Esophagus muscularis mucosa (tissue), 4 donors: Measurements from ENCODE around the gene SGK1. TPM values are rescaled to one million over a fixed set of nuclear protein-coding genes. Genes with fewer than 3 reads are reported as not detected.

ENCODE experiments used
- DNase-seq: peaks from one replicate; pipeline ENCODE4 v3.0.0-alpha.2; 2017; ENCODE audit errors: extremely low spot score
- H3K27ac ChIP-seq, 4 donors: fragments of 200-600 bp; sonication (generic); replicated peaks in 1 of 4; 1 replicate in 3 of 4; 2 replicates in 1 of 4; pipeline ENCODE4 v1.5.1; 2016 to 2019; ENCODE audit warnings: mild to moderate bottlenecking in 1 of 4
- H3K27me3 ChIP-seq, 4 donors: fragments of 200-600 bp; sonication (generic); one replicate each; pipeline versions ENCODE4 v1.5.1 to v1.6.0; 2016 to 2019
- H3K36me3 ChIP-seq, 4 donors: fragments of 200-600 bp; sonication (generic); one replicate each; pipeline ENCODE4 v1.5.1; 2016 to 2019
- H3K4me1 ChIP-seq, 4 donors: fragments of 200-600 bp; sonication (generic); one replicate each; pipeline ENCODE4 v1.5.1; 2016 to 2019
- H3K4me3 ChIP-seq, 4 donors: fragments of 200-600 bp; sonication (generic); 1 replicate in 2 of 4; 2 replicates in 2 of 4; pipeline ENCODE4 v1.5.1; 2016 to 2019; ENCODE audit warnings: mild to moderate bottlenecking in 4 of 4, moderate library complexity in 1 of 4
- H3K9me3 ChIP-seq, 4 donors: fragments of 200-600 bp; sonication (generic); 1 replicate in 3 of 4; 2 replicates in 1 of 4; pipeline ENCODE4 v1.5.1; 2016 to 2019
- CTCF ChIP-seq, 3 experiments: fragments of 200-600 bp in 2 of 3; fragments of 450-650 bp in 1 of 3; sonication (generic) in 2 of 3; IDR thresholded peaks; one replicate each; pipeline ENCODE4 v1.5.1; 2017 to 2019; ENCODE audit warnings: antibody characterized with exemption in 3 of 3, mild to moderate bottlenecking in 2 of 3, moderate library complexity in 1 of 3
- EP300 ChIP-seq: sonication (generic); formaldehyde crosslinking; IDR thresholded peaks from one replicate; pipeline ENCODE4 v1.6.1; 2017; ENCODE audit warnings: antibody characterized with exemption
- POLR2A ChIP-seq: fragments of 450-650 bp; IDR thresholded peaks from one replicate; pipeline ENCODE4 v1.6.1; 2017; ENCODE audit warnings: antibody characterized with exemption, moderate library complexity, mild to moderate bottlenecking, low read depth
- POLR2AphosphoS5 ChIP-seq, 2 donors: sonication (generic); formaldehyde crosslinking; IDR thresholded peaks; one replicate each; pipeline ENCODE4 v1.6.1; 2017; ENCODE audit warnings: antibody characterized with exemption in 2 of 2
- WGBS: methylation state at CpG from one replicate; pipeline ENCODE4 v1.1.5; 2018; 5-methylcytosine and 5-hydroxymethylcytosine counted together
- intact Hi-C: fragments of 100-400 bp; cut with DNase I; formaldehyde crosslinking; loops from one replicate; pipeline ENCODE4 v1.15.1; 2023
- total RNA-seq, 4 donors: library from RNA; depleted of rRNA; stranded (reverse); fragments of >200 nt; gene quantifications; one replicate each; pipeline versions ENCODE4 v1.1.0 to v1.2.1, GENCODE V29; 2016

SGK1 gene
- total RNA-seq, 4 donors from 2014 or later, result 30.7 to 52.8 (median 43.9) TPM

GRCh38 chr6:134341999-134342567 is 24.2 kb upstream of the SGK1 start:
- Histone ChIP-seq H3K9me3 (no peaks in the 10 kb centered on the region), H3K36me3 (no peaks in the 10 kb centered on the region), H3K27me3 (no peaks in the 10 kb centered on the region), H3K4me3 (no peak overlapping the region), H3K4me1 (peaks cover 0 to 10% (median 6%) of the 10 kb centered on the region in 4 donors), H3K27ac (peak overlapping the region in 1 of 4 donors; percentile 20)
- TF ChIP-seq POLR2AphosphoS5 (IDR thresholded peaks at IDR 0.05), result peak in 1 of 2 donors; percentile 10
- TF ChIP-seq EP300, result no peak
- intact Hi-C loops, result no loop called here
- peak; percentile 68 for DNase-seq
- 88% methylated on average over 7 of the region's 10 CpGs for WGBS

GRCh38 chr6:134340179-134340975 is 22.5 kb upstream of the SGK1 start:
- DNase-seq, result no peak
- TF ChIP-seq EP300 (no peak), CTCF (IDR thresholded peaks at IDR 0.05) (no peak), POLR2AphosphoS5 (IDR thresholded peaks at IDR 0.05) (no peak), POLR2A (no peak)
- H3K9me3 ChIP-seq, result no peaks in the 10 kb centered on the region
- H3K27me3 ChIP-seq, result no peaks in the 10 kb centered on the region
- intact Hi-C loops, result no loop called here
- H3K4me1 ChIP-seq, result peaks cover 0 to 4% (median 2%) of the 10 kb centered on the region in 4 donors
- 94% methylated on average over 6 of the region's 6 CpGs for WGBS
- H3K4me3 ChIP-seq, result no peak overlapping the region
- H3K27ac ChIP-seq, result no peak overlapping the region
- H3K36me3 ChIP-seq, result no peaks in the 10 kb centered on the region

GRCh38 chr6:134339216-134339615 is 21.3 kb upstream of the SGK1 start:
- DNase-seq, result no peak
- peaks cover 0 to 4% (median 0%) of the 10 kb centered on the region in 4 donors for H3K4me1 ChIP-seq
- no peaks in the 10 kb centered on the region for H3K27me3 ChIP-seq
- no peak overlapping the region for H3K27ac ChIP-seq
- H3K9me3 ChIP-seq, result no peaks in the 10 kb centered on the region
- TF ChIP-seq EP300, result no peak
- no peak for TF ChIP-seq POLR2A
- TF ChIP-seq POLR2AphosphoS5 (IDR thresholded peaks at IDR 0.05), result no peak
- no peak overlapping the region for H3K4me3 ChIP-seq
- no peaks in the 10 kb centered on the region for H3K36me3 ChIP-seq
- intact Hi-C loops, result no loop called here

GRCh38 chr6:134331256-134331655 is 13.3 kb upstream of the SGK1 start:
- Histone ChIP-seq H3K4me1 (no peaks in the 10 kb centered on the region), H3K4me3 (no peak overlapping the region), H3K27ac (no peak overlapping the region), H3K9me3 (no peaks in the 10 kb centered on the region), H3K36me3 (no peaks in the 10 kb centered on the region), H3K27me3 (no peaks in the 10 kb centered on the region)
- intact Hi-C loops, result no loop called here
- TF ChIP-seq POLR2A (no peak), POLR2AphosphoS5 (IDR thresholded peaks at IDR 0.05) (no peak), EP300 (no peak), CTCF (IDR thresholded peaks at IDR 0.05) (no peak)
- 92% methylated on average over 2 of the region's 2 CpGs for whole genome bisulfite sequencing
- DNase-seq, result peak; percentile 70

GRCh38 chr6:134330555-134330954 is 12.6 kb upstream of the SGK1 start:
- Histone ChIP-seq H3K4me3 (no peak overlapping the region), H3K27me3 (no peaks in the 10 kb centered on the region), H3K27ac (no peak overlapping the region), H3K9me3 (peaks cover 0 to 5% (median 2%) of the 10 kb centered on the region in 4 donors), H3K36me3 (no peaks in the 10 kb centered on the region), H3K4me1 (no peaks in the 10 kb centered on the region)
- DNase-seq, result no peak
- TF ChIP-seq CTCF (IDR thresholded peaks at IDR 0.05), result no peak
- no peak for TF ChIP-seq EP300
- TF ChIP-seq POLR2AphosphoS5 (IDR thresholded peaks at IDR 0.05), result no peak
- no peak for TF ChIP-seq POLR2A
- intact Hi-C loops, result no loop called here
- 92% methylated on average over 1 of the region's 1 CpG for WGBS
